ENCODE data around the gene PLXDC2.

GRCh38 chr10:20093600-20093999 lies 277.4 kb downstream of the PLXDC2 start:
- no peak for TF ChIP-seq CTCF (conservative IDR thresholded peaks at IDR 0.05 in 1 of 2, IDR thresholded peaks at IDR 0.05 in 1 of 2; ENCODE audit: low read depth in 1 of 2, low read length in 2 of 2)
- no peak for TF ChIP-seq EZH2 (IDR thresholded peaks at IDR 0.05; ENCODE audit: low read length, missing control alignments)
